Fibroblast of skin of right quadriceps (primary cell): Measurements from ENCODE around the gene IFT25.

Source experiments
- DNase-seq: peaks from one replicate; pipeline ENCODE4 v3.0.0-alpha.2; 2013

Gene IFT25

GRCh38 chr1:53927376-53927881, 18.1 kb downstream of the IFT25 start:
- DNase-seq: no peak

GRCh38 chr1:53919675-53920066, 25.8 kb downstream of the IFT25 start:
- DNase-seq: no peak

GRCh38 chr1:53918343-53918742, 27.2 kb downstream of the IFT25 start:
- no peak for DNase-seq

- no peak for DNase-seq
These were observed 32.0 kb downstream of the IFT25 start for GRCh38 chr1:53913352-53914033.

- no peak for DNase-seq
These were observed 34.1 kb downstream of the IFT25 start for GRCh38 chr1:53911442-53911841.

- no peak for DNase-seq
These were observed 35.6 kb downstream of the IFT25 start for GRCh38 chr1:53909946-53910345.

- no peak for DNase-seq
These were observed 39.4 kb downstream of the IFT25 start for GRCh38 chr1:53906121-53906520.

- DNase-seq: no peak
These were observed 40.0 kb downstream of the IFT25 start for GRCh38 chr1:53905509-53905908.

- no peak for DNase-seq
These were observed 43.0 kb downstream of the IFT25 start for GRCh38 chr1:53902235-53903138.

- DNase-seq: no peak
These were observed 45.8 kb downstream of the IFT25 start for GRCh38 chr1:53899708-53900107.

- DNase-seq: peak; percentile 79
These were observed 46.3 kb downstream of the IFT25 start for GRCh38 chr1:53899206-53899628.

- DNase-seq: peak; percentile 92
These were observed 48.8 kb downstream of the IFT25 start for GRCh38 chr1:53896635-53897229.

GRCh38 chr1:53895421-53895820, 50.1 kb downstream of the IFT25 start:
- no peak for DNase-seq

- no peak for DNase-seq
These were observed 50.9 kb downstream of the IFT25 start for GRCh38 chr1:53894644-53895043.

- DNase-seq: no peak
These were observed 51.4 kb downstream of the IFT25 start, which contains the start of gene DIO1 for GRCh38 chr1:53893999-53894636. Gene DIO1 (plus strand): TSS chr1:53894187. CDS start chr1:53894211, 24 bp downstream.

GRCh38 chr1:53892911-53893310, 52.6 kb downstream of the IFT25 start:
- no peak for DNase-seq

GRCh38 chr1:53891678-53892077, 53.8 kb downstream of the IFT25 start:
- no peak for DNase-seq

GRCh38 chr1:53891018-53891417, 54.5 kb downstream of the IFT25 start:
- no peak for DNase-seq

- no peak for DNase-seq
These were observed 55.0 kb downstream of the IFT25 start for GRCh38 chr1:53890522-53890941.

GRCh38 chr1:53889304-53890298, 55.9 kb downstream of the IFT25 start, which contains the start of gene YIPF1:
Gene YIPF1 (minus strand): TSS chr1:53889797. CDS start chr1:53888937, 860 bp downstream.
- DNase-seq: peak; percentile 88

GRCh38 chr1:53888681-53889080, 56.8 kb downstream of the IFT25 start:
- DNase-seq: no peak
